NCI-H774 (cell line): Measurements from ENCODE around the gene C11orf21.
A peak's percentile ranks its signal among the peaks of the same experiment; 100 is the strongest.

Experiments
- DNase-seq: peaks from one replicate; lab custom pipeline; 2025; lab: John Stamatoyannopoulos, UW

The C11orf21 gene

GRCh38 chr11:2271077-2271326 lies 30.7 kb downstream of the C11orf21 start:
- DNase-seq = no peak

- no peak for DNase-seq
Measured at GRCh38 chr11:2270322-2271076, 31.2 kb downstream of the C11orf21 start, which contains the start of gene ASCL2. ASCL2 (minus strand) TSS chr11:2270588; CDS start chr11:2270332, 256 bp downstream.

- peak; percentile 10 for DNase-seq
Measured at GRCh38 chr11:2269601-2270321, 32.0 kb downstream of the C11orf21 start.

GRCh38 chr11:2268729-2269600 lies 32.8 kb downstream of the C11orf21 start:
- peak; percentile 66 for DNase-seq

GRCh38 chr11:2267851-2268728 lies 33.6 kb downstream of the C11orf21 start:
- no peak for DNase-seq

- DNase-seq = no peak
Measured at GRCh38 chr11:2267306-2267850, 34.3 kb downstream of the C11orf21 start.

- DNase-seq = no peak
Measured at GRCh38 chr11:2266586-2267305, 35.0 kb downstream of the C11orf21 start.

GRCh38 chr11:2265854-2266585 lies 35.7 kb downstream of the C11orf21 start:
- no peak for DNase-seq

GRCh38 chr11:2265396-2265795 lies 36.3 kb downstream of the C11orf21 start:
- no peak for DNase-seq

GRCh38 chr11:2264366-2265053 lies 37.2 kb downstream of the C11orf21 start:
- no peak for DNase-seq

GRCh38 chr11:2263724-2264360 lies 37.9 kb downstream of the C11orf21 start:
- DNase-seq = no peak

- DNase-seq = no peak
Measured at GRCh38 chr11:2263071-2263565, 38.6 kb downstream of the C11orf21 start.

GRCh38 chr11:2262301-2263070 lies 39.2 kb downstream of the C11orf21 start:
- DNase-seq = no peak

- no peak for DNase-seq
Measured at GRCh38 chr11:2261436-2262230, 40.1 kb downstream of the C11orf21 start.

GRCh38 chr11:2260491-2261364 lies 41.0 kb downstream of the C11orf21 start:
- DNase-seq = no peak

GRCh38 chr11:2259897-2260451 lies 41.7 kb downstream of the C11orf21 start:
- no peak for DNase-seq
